ENCODE measurements around the gene CD82.
A peak's percentile ranks its signal among the peaks of the same experiment; 100 is the strongest.

Gene CD82

DNA sequence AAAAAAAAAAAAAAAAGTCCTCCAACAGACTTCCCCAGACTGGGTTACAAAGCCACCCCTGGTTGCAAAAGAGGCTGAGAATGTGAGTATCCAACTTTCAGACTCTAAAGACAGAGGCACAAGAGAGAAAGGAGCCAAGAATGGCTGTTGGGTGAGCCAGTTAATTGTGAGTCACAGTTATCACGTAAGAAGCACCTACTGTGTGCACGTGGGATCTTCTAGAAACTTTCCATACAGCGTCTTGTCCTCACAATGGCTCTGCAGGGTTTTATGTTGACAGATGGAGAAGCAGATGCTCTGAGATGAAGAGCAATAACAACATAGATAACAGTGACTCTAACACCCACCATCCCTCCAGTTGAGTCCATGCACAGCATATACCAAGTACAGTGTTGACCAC is 41.0 kb downstream of the CD82 start:
- no peak for DNase-seq
- no peaks in the 10 kb centered on the region for H3K9me3 Mint-ChIP-seq
- no peaks in the 10 kb centered on the region for H3K36me3 Mint-ChIP-seq (ENCODE audit: low read depth)
- H3K4me3 Mint-ChIP-seq = no peak overlapping the region
- no peak overlapping the region for H3K27ac Mint-ChIP-seq
- TF ChIP-seq, protein P1, sequence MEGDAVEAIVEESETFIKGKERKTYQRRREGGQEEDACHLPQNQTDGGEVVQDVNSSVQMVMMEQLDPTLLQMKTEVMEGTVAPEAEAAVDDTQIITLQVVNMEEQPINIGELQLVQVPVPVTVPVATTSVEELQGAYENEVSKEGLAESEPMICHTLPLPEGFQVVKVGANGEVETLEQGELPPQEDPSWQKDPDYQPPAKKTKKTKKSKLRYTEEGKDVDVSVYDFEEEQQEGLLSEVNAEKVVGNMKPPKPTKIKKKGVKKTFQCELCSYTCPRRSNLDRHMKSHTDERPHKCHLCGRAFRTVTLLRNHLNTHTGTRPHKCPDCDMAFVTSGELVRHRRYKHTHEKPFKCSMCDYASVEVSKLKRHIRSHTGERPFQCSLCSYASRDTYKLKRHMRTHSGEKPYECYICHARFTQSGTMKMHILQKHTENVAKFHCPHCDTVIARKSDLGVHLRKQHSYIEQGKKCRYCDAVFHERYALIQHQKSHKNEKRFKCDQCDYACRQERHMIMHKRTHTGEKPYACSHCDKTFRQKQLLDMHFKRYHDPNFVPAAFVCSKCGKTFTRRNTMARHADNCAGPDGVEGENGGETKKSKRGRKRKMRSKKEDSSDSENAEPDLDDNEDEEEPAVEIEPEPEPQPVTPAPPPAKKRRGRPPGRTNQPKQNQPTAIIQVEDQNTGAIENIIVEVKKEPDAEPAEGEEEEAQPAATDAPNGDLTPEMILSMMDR (IDR thresholded peaks at IDR 0.05) = no peak
- peaks cover 37% of the 10 kb centered on the region for H3K4me1 Mint-ChIP-seq
- peaks cover 5% of the 10 kb centered on the region for H3K27me3 Mint-ChIP-seq (ENCODE audit: low read depth, poor library complexity)

DNA sequence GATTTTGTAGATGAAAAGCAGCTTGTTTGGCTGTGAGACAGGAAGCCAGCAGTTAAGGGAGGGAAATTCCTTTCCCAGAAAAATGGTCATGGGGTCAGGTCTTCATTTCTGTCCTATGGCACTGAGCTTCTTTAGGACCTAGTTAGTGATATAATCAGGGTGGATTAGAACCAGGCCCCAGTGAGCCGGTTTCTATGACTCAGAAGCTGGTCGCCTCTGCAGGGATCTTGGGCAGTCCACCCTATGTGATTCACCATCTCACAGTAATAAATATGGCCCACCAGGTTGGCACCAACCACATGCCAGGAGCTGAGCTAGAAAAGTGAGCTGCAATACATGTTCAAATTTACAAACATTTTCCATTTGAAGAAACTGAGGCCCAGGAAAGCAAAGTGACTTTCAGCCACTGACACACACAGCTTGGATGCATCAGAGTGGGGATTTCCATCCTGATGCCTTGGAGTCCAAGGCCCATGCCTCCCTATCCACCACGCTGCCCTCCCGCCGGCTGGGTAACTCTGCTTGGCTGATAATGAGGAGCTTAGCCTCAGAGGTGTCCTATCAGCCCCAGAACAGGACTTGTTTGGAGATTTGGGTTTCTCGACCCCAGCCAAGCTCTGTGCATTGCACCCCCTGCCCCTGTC is 42.0 kb downstream of the CD82 start:
- no peak for DNase-seq
- Mint-ChIP-seq H3K9me3 (no peaks in the 10 kb centered on the region), H3K4me3 (no peak overlapping the region), H3K27ac (peak overlapping the region; percentile 43), H3K27me3 (ENCODE audit: low read depth, poor library complexity) (peaks cover 8% of the 10 kb centered on the region), H3K4me1 (peaks cover 37% of the 10 kb centered on the region), H3K36me3 (ENCODE audit: low read depth) (no peaks in the 10 kb centered on the region)
- TF ChIP-seq, protein P1 (IDR thresholded peaks at IDR 0.05) = no peak

DNA sequence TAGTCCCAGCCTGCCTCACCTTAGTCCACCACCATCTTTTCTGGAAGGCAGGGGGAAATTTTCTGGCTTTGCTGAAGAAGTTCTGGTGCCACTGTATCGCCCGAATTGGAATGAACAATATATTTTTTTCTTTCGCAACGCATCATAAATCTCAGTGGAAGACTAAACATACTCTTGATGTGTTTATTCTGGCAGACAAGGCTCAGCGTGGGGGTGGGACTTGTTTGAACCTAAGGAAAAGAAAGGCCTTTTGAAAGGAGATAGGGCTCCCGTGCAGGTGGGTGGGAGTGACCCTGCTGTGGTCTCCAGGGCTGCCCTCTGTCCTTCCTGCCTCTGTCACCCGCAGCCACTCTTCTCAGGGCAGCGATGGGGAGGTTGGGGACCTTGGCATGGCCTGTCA is 42.5 kb downstream of the CD82 start:
- H3K4me3 Mint-ChIP-seq = no peak overlapping the region
- H3K4me1 Mint-ChIP-seq = peaks cover 37% of the 10 kb centered on the region
- no peaks in the 10 kb centered on the region for H3K9me3 Mint-ChIP-seq
- TF ChIP-seq, protein P1 (IDR thresholded peaks at IDR 0.05) = no peak
- no peaks in the 10 kb centered on the region for H3K36me3 Mint-ChIP-seq (ENCODE audit: low read depth)
- H3K27me3 Mint-ChIP-seq (ENCODE audit: low read depth, poor library complexity) = peaks cover 8% of the 10 kb centered on the region
- H3K27ac Mint-ChIP-seq = peak overlapping the region; percentile 43
- no peak for DNase-seq

DNA sequence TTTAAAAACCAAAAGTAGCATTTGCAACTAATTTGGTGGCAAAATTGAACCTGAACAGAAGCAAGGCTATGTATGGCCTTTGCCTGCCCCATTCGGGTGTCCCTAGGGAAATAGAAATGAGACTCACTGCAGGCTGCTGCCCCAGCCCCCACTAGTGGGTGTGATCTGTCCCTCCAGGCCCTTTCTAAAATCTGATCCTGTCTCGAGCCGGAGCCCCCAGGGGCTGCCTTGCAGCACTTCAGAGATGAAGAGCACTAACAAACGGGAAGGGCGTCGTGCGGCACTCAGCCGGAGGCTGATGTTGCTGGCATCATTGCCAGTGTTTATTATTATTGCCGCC is 43.2 kb downstream of the CD82 start:
- no peaks in the 10 kb centered on the region for H3K36me3 Mint-ChIP-seq (ENCODE audit: low read depth)
- TF ChIP-seq, protein P1 (IDR thresholded peaks at IDR 0.05) = no peak
- peaks cover 36% of the 10 kb centered on the region for H3K4me1 Mint-ChIP-seq
- H3K9me3 Mint-ChIP-seq = no peaks in the 10 kb centered on the region
- no peak overlapping the region for H3K4me3 Mint-ChIP-seq
- peaks cover 8% of the 10 kb centered on the region for H3K27me3 Mint-ChIP-seq (ENCODE audit: low read depth, poor library complexity)
- H3K27ac Mint-ChIP-seq = peak overlapping the region; percentile 43
- no peak for DNase-seq

DNA sequence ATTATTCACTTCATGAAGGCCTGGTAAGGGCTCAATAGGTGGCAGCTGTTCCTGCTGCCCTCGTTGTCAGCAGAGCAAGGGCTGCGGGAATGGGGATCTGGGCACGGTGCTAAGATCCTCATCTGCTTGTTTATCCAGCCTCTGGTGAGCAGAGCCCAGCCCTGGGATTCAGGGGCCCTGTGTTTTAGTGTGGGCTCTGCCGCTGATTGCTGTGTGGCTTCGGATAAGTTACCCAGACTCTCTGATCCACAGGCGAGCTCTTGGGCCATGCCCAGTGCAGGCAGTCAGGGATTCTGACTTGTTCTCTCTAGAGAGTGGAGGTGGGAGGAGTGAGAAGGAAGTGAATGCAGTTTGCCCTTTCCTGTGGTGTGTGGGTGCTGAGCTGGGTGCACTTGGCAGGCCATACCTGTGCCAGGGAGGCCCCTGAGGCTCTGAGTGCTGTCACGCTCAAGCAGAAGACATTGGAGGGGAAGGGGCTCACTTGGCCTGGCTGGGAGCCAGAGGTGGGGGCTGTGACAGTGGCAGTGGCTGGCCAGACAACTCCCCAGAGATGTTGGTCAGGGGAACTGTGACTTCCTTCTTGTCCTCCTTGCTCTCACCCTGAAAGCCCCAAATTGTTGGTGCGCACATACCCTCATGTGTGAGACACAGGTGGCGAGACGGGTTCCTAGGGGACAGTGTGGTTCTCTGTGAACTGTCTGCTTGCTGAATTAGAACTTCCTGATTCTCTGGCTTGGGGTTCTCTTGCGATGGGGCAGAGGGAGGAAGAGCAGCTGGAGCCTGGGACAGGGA is 43.7 kb downstream of the CD82 start:
- H3K27ac Mint-ChIP-seq = no peak overlapping the region
- DNase-seq = no peak
- H3K36me3 Mint-ChIP-seq (ENCODE audit: low read depth) = no peaks in the 10 kb centered on the region
- TF ChIP-seq, protein P1 (IDR thresholded peaks at IDR 0.05) = no peak
- H3K27me3 Mint-ChIP-seq (ENCODE audit: low read depth, poor library complexity) = peaks cover 8% of the 10 kb centered on the region
- no peaks in the 10 kb centered on the region for H3K9me3 Mint-ChIP-seq
- H3K4me1 Mint-ChIP-seq = peaks cover 30% of the 10 kb centered on the region
- no peak overlapping the region for H3K4me3 Mint-ChIP-seq

DNA sequence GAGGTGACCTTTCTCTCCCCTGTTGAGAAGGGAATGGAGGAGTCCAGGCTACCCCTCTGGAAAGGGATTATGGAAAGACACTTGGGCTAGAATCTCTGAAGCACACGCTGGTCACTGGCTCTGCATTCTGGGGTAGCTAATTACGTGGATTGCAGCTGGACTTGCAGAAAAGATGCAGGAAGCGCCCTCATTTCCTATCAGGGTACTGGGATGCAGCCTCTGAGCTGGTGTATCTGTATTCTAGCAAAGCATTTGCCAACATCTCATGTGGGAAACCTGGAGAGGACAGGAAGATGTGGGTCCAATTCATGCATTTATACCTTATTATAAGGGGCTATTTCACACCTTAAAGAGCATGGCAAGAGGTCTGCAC is 44.3 kb downstream of the CD82 start:
- no peak overlapping the region for H3K4me3 Mint-ChIP-seq
- H3K36me3 Mint-ChIP-seq (ENCODE audit: low read depth) = no peaks in the 10 kb centered on the region
- TF ChIP-seq, protein P1 (IDR thresholded peaks at IDR 0.05) = no peak
- H3K4me1 Mint-ChIP-seq = peaks cover 29% of the 10 kb centered on the region
- no peak for DNase-seq
- peaks cover 11% of the 10 kb centered on the region for H3K27me3 Mint-ChIP-seq (ENCODE audit: low read depth, poor library complexity)
- no peaks in the 10 kb centered on the region for H3K9me3 Mint-ChIP-seq
- H3K27ac Mint-ChIP-seq = no peak overlapping the region

All from nephron progenitor cell (in vitro differentiated cells).